HG03457 (cell line): ENCODE measurements around the gene SIL1.
A peak's percentile ranks its signal among the peaks of the same experiment; 100 is the strongest.
"Not testable (repeated sequence)": the region's sequence is repeated elsewhere in the genome, so short reads cannot be mapped to it uniquely, and the experiment has no call there.

Source experiments
- ATAC-seq: cut with Tn5 transposase; IDR thresholded peaks from one replicate; pipeline ENCODE4 v1.9.1; 2021; ENCODE audit warnings: moderate number of reproducible peaks; ENCODE audit not compliant: unreplicated experiment

Gene SIL1

DNA sequence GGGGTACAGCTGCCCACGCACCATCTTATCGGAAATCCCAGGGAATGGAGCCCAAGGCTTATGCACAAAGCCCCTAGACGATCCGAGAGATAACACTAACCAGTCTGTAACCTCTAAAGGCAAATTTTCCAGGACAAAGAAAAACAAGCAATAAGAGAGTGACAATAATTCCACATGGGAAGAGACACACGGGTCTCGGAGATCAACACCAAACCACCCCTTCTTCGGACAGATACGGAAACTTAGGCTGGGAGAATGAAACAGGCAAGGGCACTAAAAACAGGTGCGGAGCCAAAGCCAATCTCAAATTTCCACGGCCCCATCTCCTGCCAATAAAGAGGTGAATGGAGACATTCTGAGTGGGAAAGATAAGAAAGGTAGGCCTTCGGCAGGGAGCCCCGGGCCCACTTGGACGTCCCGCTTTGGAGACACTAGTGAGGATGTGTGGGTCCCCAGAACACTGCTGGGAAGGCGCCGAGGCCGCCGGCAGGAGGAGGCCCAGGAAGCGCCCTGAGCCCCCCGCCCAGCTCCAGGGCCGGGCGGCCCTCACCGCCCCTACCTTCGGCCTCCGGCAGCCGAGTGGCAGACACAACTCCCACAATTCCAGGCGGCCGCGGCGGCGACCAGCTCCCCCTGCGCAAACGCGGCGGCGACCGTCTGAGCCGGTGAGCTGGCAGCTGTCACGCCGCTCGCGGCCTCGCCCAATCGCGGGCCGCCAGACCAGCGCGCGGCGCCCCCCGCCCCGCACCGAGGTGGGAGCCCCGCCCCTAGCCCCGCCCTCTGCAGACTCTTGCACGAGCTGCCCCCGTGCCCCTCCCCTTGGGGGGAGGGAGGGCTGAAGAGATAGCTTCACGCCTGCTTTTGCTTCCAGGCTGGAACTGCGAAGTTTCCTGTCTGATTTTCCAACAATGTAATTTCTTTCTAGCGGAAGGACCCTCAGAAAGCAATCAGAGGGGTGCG is at the start of gene SIL1:
SIL1 (minus strand) TSS at position 659 of the 960 bp plus-strand sequence. CDS start 70,525 bp downstream, outside the sequence.
- peak; percentile 94 for ATAC-seq

DNA sequence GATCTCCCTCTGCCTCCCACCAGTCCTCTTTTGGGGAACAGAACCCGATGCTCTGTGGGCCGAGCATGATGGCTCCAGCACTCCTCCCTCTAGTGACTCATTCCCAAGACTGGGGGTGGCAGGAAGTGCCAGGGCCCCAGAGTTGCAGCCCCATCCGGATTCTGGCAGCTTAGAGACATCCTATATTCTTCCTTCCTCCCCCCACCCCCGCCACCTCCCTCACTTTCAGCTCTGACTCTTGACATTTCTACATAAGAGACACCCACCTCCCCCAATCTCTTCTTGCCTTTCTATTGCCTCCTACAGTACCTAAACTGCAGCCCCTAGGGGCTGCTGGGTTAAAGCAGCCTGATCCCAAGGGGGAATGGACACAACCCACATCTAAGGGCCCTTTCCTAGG is 48.2 kb upstream of the SIL1 start:
- no peak for ATAC-seq

DNA sequence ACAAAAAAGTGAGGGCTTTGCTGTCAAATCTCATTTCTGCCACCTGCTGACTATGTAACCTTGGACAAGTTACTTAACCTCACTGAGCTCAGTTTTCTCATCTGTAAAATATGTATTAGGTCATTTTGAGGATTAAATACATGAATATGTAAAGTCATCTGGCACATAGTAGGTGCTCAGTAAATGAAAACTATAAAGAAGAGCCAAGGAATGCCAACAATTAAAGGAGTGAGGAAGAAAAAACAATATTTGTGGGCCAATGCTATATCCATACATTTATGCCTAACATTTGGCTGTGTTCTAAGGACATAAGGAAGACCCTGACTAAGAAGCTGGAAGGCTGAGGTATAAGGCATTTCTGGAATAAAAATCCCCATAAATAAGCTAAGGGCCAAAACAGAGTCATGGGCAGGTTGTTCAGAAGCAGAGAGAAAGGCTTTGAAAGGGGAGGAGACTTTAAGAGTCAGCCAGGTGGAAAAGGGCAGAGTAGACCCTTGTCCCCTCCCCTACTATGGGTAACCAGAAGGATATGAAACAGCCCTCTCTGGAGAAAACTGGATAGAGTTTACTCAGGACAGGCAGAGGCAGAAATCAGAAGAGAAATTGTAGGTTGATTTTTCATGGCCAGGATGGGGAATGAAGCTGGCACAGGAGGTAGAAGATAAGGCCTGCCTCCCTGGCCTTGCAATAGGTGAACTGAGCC is 47.6 kb upstream of the SIL1 start:
- no peak for ATAC-seq

DNA sequence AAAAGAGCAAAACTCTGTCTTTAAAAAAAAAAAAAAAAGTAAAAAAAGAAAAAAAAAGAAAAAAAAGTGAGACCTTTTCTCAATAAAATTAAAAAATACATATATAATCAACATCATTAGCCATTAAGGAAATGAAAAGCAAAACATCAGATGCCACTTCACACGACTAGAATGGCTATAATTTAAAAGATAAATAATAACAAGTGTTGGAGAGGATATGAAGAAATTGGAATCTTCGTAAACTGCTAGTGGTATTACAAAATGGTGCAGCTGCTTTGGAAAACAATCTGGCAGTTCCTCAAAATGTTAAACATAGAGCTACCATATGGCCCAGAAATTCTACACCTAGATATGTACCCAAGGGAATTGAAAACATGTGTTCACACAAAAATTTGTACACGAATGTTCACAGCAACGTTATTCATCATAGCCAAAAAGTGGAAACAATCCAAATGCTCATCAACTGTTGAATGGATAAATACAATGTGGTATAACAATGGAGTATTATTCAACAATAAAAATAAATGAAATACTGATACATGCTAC is 45.3 kb upstream of the SIL1 start:
- ATAC-seq = no peak

DNA sequence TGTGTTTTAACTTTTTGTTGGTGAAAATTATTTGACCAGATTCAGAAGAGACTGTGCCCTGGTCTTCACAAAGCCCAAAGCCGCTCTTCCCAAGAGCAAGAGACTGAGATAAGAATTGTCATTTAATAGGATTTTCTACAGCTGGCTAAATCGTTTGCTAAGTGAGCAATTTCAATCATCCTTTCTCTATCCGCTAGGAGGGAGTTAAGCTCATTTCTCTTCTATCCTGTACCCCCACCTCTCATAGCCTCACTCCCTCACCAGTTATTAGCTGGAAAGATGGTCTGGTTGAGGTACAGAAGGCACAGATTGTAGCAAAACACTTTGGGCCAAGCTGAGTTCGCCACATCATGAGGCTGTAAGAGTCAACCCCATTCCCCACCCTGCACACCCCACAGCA is 43.0 kb upstream of the SIL1 start:
- no peak for ATAC-seq

DNA sequence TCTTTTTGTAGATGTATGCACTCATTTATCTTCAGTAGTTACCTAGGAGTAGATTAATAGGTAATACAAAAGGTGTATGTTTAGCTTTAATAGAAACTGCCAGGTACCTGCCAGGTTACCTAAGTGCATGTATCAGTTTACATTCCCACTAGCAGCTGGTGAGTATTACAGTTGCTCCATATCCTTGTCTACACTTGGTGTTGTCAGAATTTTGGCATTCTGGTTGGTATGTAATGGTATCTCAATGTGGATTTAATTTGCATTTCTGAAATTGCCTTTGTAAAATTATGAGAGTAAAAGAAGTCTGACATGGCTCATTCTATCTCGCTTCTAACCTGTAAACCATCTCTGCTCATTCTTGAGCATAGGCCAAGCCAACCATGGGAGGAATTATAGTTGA is 38.3 kb upstream of the SIL1 start:
- ATAC-seq = no peak

DNA sequence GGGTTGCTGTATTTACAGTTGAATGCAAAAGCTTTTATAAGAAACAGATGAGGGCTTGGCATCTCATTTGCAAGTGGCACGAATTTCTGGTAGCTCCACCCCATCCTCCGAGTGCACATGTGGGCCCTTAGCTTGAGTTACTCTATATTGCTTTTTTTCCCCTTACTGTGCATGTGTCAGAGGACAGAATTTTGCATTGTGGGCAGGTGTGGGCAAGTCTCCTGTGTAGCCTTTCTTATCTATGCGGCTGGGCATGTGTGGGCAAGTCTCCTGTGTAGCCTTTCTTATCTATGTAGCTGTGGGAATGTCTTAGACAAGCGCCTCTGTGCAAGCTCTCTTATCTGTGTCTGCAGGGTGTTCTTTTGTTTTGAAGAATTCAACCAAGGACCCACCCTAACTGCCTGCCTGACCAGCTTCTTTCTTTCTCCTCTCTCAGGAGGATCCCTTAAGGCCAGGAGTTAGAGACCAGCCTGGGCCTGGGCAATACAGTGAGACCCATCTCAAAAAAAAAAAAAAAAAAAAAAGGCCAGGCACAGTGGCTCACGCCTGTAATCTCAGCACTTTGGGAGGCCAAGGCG is 34.1 kb upstream of the SIL1 start:
- no peak for ATAC-seq

DNA sequence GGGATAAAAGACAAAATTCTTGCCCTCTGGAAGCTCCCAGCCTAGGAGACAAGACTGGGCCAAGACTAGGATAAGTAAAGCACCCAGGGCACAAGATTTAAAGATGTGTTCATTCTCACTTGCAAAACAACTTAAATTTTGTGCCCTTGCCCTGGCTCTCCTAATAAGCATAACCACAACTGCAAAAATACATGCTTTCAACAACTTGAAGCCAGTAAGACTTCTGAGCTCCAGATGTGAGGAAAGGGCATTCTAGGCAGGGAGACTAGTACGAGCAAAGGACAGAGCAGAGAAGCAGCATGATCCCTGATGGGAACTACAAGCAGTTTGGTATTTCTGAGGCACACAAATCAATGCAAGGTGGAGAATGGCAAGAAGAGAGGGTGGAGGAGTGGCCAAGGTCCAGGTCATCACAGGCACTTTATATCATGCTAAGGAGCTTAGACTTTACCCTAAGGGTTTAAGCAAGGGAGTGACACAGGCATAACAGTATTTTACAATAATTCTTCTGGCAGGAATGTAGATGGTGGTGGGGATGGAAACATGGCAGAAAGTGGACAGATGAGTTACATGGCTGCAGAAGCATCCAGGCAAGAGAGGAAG is 30.1 kb upstream of the SIL1 start:
- no peak for ATAC-seq

DNA sequence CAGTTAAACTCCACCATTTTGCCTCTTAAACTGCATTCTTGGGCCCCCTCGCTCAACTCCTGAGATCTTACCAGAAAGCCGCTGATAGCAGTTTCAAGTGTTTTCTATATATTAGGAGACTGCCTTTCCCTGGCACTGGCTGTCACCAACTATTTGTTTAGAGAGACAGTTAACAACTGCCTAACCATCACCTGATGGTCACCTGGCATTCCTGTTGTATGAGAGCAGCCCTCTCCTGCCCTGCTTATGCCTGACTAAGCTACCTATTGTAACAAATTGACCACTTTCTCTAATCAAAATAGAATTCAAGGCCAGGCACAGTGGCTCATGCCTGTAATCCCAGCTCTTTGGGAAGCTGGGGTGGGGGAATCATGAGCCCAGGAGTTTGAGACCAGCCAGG is 28.0 kb upstream of the SIL1 start:
- no peak for ATAC-seq

DNA sequence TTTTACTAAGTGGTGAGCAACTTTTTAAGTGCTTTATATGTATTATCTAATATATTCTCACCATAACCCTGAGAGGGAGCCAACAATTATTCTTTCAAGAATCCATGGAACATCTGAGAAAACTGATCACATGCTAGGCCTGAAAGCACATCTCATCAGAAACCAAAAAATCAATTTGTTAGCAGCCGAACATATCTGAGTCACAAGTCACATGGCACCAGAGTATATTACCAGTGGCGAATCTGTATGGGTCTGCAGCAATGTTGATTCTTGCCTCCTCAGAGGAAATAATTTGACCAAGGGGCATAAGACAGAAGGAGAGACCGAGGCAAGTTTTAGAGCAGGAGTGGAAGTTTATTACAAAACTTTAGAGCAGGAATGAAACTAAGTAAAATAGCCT is 25.3 kb upstream of the SIL1 start:
- no peak for ATAC-seq

DNA sequence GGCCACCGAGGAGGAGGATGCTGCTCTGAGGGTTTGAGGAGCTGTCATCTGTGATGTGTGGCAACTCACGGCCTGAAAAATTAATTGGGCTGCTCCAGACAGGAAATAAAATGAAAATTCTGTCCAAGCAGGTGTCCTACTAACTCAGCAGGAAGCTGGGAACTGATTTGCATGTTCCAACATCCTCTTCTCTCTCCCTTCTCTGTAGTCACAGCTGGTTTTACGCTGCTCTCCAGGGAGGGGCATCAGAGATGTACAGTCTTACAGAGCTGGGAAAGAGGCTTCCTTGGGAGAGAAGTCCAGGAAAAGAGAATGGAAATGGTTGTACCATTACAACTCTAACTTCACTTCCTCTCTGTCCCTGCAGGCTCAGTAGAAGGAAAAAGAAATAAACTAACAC is 24.2 kb upstream of the SIL1 start:
- no peak for ATAC-seq

DNA sequence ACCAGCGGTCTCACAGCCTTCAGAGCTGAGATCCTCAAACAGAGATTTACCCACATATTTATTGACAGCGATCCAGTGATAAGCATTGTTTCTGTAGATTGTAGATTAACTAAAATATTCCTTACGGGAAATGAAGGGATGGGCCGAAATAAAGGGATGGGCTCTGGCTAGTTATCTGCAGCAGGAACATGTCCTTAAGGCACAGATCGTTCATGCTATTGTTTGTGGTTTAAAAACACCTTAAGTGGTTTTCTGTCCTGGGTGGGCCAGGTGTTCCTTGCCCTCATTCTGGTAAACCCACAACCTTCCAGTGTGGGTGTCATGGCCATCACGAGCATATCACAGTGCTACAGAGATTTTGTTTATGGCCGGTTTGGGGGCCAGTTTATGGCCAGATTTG is 19.9 kb upstream of the SIL1 start:
- not testable (repeated sequence) for ATAC-seq

DNA sequence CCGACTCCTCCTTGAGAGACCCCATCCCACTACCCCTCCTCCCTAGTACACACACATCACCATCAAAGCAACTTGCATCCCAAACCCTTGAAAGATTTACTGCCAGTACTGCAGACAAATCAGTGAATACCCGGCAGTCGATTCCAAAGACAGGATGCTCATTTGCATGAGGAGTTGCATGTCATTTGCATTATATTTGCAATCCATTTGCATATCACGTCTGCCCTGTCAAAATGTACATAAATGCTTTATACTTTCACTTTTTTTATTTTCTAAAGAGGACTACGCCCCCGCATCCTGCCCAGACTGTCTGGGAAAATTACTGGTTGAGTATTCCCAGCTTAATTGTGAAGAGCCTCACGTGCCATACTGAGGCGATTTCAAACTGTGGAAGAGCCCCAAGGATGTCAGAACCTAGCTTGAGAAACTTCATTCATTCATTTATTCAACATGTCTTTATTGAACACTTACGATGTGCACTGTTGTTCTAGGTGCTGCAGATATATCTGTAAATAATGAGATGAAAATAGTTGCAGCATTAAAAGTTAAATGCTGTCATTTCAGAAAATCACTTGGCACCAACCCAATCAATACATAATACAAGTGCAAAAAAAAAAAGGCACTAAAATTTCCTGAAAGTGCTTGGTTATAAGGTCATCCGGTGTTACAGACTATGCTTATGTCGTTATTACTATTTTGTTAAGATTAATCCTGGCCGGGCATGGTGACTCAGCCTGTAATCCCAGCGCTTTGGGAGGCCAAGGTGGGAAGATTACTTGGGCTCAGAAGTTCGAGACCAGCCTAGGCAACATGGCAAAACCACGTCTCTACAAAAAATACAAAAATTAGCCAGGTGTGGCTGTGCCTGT is 17.2 kb upstream of the SIL1 start:
- no peak for ATAC-seq

DNA sequence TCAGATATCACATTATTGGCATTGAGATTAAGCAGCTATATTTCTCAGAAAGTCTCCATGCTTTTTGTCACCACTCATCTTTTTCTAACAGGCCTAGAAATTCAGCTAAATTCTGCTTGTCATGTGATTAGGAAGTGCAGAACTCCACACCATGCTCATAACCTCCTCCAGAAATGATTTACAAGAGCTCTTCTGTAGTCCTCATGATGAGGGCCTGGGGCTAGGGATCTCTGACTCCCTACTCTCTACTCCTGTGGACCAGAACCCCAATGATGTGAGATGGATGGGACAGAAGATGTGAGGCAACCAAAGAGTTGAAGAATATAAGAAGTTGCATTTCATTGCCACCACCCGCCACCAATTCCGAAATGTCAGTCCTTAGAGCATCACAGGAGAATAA is 16.5 kb upstream of the SIL1 start:
- ATAC-seq = no peak

DNA sequence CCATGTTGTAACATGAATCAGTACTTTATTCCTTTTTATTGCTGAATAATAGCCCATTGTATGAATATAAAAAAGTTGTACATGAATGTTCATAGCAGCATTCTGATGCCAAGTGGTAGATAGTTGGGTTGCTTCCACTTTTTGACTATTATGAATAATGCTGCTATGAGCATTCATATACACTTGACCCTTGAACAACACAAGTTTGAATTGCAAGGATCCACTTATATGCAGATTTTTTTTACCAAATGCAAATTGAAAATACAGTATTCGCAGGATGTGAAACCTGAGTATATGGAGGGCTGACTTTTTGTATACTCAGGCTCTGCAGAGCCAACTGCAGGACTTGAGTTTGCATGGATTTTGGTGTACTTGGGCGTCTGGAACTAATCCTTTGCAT is 14.7 kb upstream of the SIL1 start:
- ATAC-seq = no peak

DNA sequence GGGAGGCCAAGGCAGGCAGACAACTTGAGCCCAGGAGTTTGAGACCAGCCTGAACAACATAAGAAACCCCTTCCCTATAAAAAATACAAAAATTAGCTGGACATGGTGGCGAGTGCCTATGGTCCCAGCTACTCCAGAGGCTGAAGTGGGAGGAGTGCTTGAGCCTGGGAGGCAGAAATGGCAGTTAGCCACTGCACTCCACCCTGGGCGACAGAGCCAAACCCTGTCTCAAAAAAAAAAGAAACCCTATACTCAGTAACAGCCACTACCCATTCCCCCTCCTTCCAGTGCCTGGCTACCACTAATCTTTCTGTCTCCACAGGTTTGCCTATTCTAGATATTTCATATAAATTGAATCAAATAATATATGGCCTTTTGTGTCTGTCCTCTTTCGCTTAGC is 14.3 kb upstream of the SIL1 start:
- no peak for ATAC-seq

DNA sequence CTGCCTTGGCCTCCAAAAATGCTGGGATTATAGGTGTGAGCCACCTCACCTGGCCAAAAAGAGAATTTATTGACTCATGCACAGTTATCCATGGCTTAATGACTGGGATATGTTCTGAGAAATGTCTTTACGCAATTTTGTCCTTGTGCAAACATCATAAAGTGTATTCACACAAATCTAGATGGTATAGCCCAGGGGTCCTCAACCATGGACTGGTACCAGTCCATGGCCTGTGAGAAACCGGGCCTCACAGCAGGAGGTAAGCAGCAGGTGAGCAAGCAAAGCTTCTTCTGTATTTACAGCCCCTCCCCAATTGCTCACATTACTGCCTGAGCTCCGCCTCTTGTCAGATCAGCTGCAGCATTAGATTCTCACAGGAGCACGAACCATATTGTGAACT is 12.4 kb upstream of the SIL1 start:
- ATAC-seq = no peak

DNA sequence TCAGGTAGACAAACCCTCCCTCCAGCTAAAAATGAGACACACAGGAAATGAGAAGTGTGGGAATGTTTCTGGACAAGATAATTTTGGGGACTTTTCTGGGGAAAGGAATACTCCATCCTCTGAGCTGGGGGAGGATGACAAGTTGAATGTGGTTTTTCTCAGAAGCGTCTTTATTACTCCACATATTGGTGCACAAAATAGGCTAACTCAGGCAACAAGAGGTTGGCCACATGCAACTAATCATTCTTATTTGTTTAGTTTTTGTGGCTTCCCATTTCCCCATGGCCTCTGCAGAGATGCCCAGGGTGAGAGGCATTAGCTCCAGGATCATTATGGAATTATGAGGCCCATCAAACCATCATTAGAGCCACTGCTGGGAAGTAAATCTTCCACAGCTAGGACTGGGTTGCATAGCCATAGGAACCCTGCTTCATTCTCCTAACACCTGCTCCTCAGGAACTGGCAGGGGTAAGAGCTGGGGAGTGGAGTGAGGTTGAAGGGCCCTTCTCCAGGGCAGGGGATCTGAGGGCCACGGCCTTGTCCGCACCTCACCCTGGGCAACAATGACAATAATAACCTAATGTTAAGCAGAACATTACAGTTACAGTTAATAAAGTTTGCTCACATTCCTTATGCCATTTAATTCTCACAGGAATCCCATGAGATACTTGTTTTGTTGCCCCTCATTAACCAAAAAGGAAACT is 9.3 kb upstream of the SIL1 start:
- ATAC-seq = no peak

DNA sequence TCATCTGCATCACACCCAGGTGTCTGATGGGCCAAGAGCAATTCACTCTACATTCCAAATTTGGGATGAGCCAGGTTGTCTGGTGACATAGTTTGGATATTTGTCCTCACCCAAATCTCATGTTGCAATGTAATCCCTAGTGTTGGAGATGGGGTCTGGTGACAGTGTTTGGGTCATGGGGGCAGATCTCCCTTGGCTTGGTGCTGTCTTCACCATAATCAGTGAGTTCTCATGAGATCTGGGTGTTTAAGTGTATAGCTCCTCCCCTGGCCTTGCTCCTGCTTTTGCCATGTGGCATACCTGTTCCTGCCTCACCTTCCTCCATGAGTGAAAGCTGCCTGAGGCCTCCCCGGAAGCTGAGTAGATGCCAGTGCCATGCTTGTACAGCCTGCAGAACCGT is 7.4 kb upstream of the SIL1 start:
- ATAC-seq = no peak

DNA sequence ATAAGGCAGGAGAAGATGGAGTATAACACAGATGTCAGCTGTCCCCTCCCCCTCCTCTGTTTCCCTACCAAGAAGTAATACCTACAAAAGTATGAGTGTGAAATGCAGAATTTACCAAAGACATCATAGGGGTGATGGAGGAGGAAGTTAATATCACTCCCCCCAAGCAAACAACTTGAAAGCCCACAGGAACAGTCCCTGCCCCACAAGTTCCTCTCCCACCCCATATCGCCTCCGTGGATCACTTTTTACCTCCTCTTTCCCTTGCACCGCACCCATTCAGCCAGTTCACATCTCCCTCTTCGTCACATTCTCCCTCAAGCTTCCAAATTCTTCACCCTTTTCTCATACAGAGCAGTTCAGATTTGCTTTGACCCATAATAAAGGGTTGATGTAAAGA is 7.0 kb upstream of the SIL1 start:
- ATAC-seq = no peak
